ENCODE results near the gene RABGGTA.

The RABGGTA gene

DNA sequence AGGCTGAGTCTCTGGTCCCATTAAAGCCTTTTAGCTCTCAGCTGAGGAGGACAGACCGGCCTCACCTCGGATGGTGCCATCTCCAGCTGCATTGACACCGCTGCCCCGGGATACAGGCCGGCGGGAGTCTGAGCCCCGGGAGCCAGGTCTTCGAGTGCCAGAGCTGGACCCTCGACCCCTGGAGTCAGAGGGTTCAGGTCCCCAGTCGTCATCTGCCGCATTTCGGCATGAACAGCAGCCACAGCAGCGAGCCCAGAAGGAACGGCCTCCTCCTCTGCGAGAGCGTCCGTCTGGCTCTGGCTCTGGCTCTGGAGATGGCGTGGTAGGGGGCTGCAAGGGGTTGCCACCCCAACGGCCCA lies 9.4 kb downstream of the RABGGTA start:
- in situ Hi-C loops (cut with MboI; ENCODE audit: low sequenced_read_pairs) = no loop called here

DNA sequence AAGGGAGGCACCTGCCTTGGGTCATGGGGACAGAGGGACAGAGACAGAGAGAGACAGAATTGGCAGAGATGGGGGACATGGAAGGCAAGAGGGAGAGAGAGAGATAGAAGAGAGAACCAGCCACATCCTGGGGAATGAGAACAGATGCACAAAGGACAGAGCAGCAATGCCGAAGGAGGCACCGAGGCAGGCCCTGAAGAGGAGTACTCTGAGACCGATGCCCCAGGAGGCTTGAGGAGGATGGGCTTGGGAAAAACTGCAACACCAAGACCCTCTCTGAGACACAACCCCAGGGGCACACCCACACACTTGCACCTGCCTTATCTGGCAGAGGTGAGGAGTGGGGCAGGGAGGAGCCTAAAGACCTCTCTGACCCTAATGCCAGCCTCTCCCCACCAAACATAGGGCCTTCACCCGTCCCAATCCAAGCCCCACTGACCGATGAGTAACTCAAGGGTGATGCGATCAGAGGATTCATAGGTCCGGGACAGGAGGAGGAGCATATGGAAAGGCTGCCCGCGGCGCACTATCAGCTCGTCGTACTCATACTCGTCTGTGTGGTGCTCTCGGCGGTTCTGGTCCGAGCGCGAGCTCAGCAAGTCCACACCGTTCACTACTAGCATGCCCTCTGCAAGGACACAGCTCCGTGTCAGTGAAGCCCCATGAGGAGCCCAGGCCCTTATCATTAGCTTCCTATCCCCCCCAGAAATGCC lies 10.0 kb downstream of the RABGGTA start:
- in situ Hi-C loops (cut with MboI; ENCODE audit: low sequenced_read_pairs) = no loop called here

- in situ Hi-C loops (cut with MboI; ENCODE audit: low sequenced_read_pairs) = no loop called here
Observed at GRCh38 chr14:24260780-24261157, 10.6 kb downstream of the RABGGTA start.

DNA sequence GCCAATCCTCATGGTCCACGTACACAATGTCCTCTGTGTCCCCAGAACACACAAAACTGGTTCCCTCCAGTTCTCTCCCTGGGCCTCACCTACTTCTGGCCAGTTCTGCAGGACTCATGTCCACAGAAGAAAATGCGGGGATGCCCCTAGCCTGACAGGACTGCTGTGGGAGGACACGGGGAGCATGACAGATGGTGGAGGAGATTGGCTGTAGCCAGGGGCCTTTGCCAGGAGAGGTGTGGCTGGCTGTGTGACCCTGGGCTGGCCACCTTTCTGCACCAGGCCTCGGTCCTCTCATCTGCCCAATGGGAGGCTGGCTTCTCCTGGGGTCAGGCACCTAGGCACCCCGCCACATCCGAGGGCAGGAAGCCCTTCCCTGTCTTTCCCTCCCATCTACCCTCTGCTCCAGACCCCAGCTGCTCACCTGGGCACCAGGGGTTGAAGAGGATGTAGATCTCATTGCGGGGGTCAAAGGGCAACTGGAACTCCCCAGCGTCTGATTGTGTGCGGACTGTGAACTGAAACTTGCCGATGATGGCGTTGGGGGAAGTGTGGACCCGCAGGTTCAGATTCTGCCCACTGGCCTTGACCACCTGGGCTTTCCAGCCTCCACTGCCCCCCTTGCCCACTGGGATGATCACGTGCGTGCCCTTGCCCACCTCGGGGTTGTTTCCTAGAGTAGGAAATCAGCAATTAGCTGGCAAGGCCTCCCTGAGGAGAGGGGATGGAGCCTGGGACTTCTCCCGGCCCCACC lies 11.2 kb downstream of the RABGGTA start:
- in situ Hi-C loops (cut with MboI; ENCODE audit: low sequenced_read_pairs) = no loop called here

DNA sequence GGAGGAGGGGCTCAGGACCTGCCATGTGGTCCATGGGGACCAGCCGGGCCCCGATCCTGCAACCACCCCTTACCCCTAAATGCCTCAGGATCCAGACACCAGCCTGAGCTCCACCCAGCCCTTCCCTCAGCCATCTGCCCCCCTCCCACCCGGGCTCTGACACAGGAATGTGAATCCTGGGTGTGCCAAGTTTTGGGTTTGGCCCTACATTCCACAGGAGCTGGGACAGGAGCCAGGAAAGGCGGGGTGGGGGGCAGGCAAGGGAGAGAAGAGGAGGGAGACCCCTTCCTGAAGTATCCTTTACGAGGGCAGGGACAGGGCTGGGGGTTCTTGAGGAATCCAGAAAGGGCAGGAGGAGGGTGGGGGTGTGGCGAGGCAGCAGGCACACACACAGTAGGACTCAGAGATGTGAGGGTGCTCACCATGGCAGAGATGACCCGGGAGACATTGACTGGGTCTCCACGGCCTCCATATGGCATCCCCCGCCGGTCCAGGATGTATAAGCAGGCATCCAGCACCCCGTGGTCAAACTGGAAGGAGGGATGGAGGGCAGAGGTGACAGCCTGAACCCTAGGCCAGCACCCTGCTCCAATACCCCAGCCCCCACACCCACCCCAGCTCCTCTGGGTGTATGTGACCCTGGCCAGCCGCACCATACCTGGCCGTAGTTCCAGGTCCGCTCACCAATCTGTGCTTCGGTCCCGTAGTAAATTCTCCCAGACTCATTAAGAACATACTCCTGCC lies 11.9 kb downstream of the RABGGTA start:
- in situ Hi-C loops (cut with MboI; ENCODE audit: low sequenced_read_pairs) = no loop called here

GRCh38 chr14:24258548-24259265 lies 12.7 kb downstream of the RABGGTA start:
- in situ Hi-C loops (cut with MboI; ENCODE audit: low sequenced_read_pairs) = no loop called here

DNA sequence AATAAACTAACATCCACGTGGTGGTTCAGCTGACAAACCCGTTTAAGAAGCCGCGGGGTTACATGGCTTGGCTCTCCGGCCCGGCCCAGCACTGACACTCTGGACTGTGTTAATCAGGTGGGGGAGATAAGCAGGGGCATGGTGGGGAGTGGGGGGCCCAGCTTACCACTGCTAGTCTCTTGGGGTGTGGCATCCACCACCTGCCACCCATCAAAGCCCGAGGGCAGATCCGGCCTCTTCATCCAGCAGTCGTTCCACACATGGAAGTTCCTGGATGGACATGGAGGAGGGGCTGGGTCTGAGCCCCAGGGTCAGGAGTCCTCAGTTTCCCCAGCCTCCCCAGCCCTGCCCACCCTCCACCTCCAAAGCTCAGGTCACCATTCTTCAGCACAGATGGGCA lies 13.3 kb downstream of the RABGGTA start:
- in situ Hi-C loops (cut with MboI; ENCODE audit: low sequenced_read_pairs) = no loop called here

DNA sequence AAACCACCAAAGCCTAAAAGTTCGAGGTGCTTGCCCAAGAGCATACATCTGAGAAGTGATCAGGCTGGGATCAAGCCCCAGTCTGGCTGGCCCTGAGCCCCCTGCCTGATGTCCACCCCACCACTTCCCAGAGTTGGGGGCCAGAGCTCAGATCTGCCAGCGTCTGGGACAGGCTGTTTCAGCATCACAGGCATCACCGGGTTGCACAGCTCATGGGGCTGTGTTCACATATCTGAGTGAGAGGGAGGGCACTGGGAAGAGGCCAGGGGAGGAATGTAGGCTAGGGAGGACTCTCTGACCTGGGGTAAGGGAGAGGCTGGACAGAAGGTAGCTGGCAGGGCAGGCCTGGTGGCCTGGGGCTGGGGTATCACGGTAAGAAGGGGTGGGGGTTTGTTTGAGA lies 14.4 kb downstream of the RABGGTA start:
- in situ Hi-C loops (cut with MboI; ENCODE audit: low sequenced_read_pairs) = no loop called here

DNA sequence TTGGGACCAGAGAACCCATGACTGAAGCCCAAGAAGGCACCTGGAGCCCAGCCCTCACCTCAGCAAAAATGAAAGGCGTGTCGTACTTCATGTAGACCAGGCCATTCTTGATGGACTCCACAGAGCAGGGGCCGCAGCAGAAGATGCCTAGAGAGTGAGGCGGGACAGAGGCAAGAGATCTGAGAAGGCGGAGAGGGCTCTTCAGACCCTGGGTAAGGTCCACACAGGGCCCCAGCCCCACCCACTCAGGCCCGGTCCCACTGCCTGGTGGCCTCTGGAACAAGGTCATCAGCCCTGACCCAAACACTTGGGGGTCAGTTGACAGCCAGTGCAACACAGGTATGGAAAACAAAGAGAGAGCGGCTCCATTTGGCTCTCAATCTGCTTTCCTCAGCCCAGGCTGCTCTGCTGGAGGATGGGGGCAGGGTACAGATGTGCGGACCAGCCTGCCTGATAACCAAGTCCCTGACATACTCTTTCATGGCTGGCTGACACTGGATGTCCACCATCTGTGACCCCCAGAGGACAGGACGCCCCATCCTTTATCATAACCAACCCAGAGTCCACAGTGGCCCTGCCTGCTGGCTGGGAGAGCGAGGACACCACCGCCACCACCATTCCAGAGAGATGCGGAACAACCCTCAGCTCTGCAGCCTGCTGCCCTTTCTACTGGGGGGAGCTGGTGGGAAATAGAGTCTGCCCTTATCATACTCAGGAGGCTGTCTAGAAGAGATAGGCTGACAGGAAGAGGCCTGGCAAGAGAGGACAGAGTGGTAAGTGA lies 15.3 kb downstream of the RABGGTA start:
- in situ Hi-C loops (cut with MboI; ENCODE audit: low sequenced_read_pairs) = no loop called here

GRCh38 chr14:24255438-24255837 lies 16.0 kb downstream of the RABGGTA start:
- in situ Hi-C loops (cut with MboI; ENCODE audit: low sequenced_read_pairs) = no loop called here

DNA sequence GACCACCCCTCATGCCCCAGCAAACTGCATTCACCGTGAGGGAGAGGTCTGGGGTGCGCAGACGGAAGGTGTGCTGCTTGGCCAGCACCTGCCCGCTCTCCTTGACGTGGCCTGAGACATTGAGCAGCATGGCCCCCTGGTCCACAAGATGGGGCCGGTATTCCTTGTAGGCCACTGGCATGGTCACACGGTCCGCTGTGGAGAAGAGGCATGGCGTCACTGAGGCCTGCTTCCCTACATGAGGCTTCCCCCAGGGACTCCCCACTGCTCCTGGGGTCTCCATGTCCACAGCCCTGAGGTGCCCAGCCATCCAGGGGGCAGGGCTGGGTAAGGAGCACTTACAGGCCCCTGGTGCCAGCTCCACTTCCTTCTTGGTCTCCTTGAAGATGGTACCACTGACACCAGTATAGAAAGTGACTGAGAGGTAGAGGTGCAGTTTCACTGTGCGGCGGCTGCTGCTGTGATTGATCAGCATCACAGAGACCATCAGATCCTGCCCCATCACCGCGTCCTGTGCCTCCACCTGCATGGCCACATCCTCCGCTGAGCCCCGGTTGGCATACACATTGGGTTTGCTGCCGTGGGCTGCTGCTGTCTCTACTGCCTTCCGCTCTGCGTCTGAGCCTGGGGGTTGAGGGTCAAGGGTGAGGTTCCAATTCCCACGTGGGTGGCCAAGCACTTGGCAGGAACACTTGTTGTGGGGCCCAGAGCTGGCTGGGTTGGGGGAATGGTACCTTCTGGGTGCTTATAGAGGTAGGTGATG lies 16.6 kb downstream of the RABGGTA start:
- in situ Hi-C loops (cut with MboI; ENCODE audit: low sequenced_read_pairs) = no loop called here

DNA sequence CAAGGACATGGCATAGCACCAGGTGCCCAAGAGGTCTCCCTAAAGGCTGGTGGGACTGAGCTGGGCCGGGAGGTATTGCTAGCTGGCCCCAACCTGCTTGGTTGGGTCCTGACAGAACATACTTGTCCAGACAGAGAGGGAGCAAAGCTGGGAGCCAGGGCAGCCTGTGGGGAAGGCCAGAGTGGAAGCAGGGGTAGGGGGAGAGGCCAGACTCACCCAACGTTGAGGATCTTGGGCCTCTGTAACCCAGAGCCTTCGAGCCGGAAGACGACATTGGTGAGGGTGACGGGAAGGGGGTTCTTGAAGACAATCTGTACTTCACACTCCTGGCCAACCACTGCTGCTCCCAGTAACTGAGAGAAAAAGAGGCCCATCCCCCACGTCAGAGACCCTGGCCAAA lies 17.5 kb downstream of the RABGGTA start:
- in situ Hi-C loops (cut with MboI; ENCODE audit: low sequenced_read_pairs) = no loop called here

GRCh38 chr14:24252289-24253124 lies 18.9 kb downstream of the RABGGTA start:
- in situ Hi-C loops (cut with MboI; ENCODE audit: low sequenced_read_pairs) = no loop called here

DNA sequence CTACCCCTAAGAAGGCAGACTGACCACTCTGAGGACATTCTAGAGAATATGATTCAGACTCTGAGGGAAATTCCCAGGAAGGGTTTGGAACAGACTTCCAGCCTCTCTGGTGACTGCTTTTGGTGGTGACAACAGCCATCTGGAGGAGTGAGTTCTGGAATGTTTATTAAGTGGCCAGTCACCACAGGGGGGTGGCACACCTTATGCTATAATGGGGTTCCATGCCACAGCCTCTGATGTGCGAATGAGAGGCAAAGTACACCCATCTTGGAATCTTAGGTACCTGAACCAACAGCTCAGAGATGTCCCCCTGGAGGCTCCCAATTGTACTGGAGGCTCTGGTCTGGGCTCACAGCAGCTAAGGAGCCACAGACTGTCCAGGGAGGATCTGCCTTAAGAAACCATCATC lies 19.5 kb downstream of the RABGGTA start:
- in situ Hi-C loops (cut with MboI; ENCODE audit: low sequenced_read_pairs) = no loop called here

GRCh38 chr14:24250354-24250753 lies 21.0 kb downstream of the RABGGTA start:
- in situ Hi-C loops (cut with MboI; ENCODE audit: low sequenced_read_pairs) = no loop called here

DNA sequence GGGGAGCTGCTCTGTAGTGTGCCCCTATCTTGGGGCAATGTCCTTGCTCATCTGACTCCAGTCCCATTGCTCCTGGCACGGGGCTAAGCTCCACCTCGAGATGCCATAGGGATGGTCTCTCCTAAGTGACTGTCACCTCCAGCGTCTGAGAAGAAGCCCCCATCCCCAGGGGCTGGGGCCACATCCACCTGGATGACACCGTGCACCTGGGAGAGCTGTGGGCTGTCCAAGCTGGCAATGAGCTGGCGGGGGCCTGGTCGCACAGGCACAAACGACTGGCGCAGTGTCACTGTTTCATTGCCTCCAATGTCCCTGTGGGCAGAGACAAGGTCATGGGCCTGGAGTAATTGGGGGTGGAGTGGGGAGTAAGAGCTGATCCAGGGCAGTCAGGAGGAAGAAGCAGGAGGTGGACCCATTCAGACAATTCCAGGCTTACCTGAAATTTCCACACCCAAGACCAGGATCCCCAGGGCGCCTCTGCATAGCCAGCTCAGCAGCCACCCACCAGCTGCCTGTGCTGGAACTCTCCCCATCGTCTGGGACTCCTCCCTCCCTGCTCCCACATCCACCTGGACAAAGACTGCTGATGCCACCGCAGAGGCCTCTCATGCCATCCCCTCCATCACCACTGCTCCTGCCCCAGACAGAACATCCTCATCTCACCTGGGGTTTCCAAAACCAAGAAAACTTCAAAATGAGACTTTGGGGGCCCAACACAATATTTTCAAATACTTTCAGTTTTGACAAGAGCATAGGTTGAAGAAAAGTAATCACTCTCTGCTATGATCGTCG lies 22.0 kb downstream of the RABGGTA start:
- in situ Hi-C loops (cut with MboI; ENCODE audit: low sequenced_read_pairs) = no loop called here

DNA sequence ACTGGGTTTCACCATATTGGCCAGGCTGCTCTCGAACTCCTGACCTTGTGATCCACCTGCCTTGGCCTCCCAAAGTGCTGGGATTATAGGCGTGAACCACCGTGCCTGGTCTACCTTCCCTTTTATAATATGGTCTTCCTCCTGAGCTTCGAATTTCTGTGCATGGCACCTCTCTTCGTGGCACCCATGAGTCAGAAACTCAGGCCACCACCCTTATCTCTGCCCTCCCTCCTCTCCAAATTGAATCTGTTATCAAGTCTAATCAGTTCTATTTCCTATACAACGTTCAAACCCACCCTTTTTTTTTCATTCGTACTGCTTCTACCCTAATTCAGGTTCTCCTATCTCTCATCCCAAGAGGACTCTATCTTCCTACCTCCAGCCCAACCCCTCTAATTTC lies 24.0 kb downstream of the RABGGTA start:
- in situ Hi-C loops (cut with MboI; ENCODE audit: low sequenced_read_pairs) = no loop called here

DNA sequence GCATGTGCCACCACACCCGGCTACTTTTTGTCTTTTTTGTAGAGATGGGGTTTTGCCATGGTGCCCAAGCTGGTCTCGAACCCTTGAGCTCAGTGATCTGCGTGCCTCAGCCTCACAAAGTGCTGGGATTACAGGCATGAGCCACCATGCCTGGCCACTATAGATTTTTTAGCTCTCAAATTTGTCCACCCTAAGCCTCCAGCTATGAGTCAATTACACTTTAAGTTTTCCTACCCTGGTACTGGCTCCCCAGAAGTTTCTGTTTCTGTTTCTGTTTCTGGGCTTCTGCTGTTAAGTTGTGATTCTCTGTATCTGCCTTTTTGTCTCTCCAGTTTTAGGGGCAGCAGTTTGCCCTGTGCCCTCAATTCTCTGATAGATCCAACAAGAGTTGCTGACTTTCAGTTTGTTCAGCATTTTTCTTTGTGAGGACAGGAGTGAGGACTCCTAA lies 24.6 kb downstream of the RABGGTA start:
- in situ Hi-C loops (cut with MboI; ENCODE audit: low sequenced_read_pairs) = no loop called here

Measured in hTERT RPE-1 (cell line).